Retinal pigment epithelial cell (primary cell): ENCODE data around the gene EZR.
A peak's percentile ranks its signal among the peaks of the same experiment; 100 is the strongest.

Experiments used
- DNase-seq: peaks from one replicate; pipeline ENCODE4 v3.0.0-alpha.2; 2010; ENCODE audit warnings: low read depth
- H3K4me3 ChIP-seq: 2 replicates; pipeline ENCODE4 v1.5.1; 2011; ENCODE audit warnings: mild to moderate bottlenecking, low read length, control low read depth, moderate library complexity
- TF ChIP-seq, protein P1 (sequence below): conservative IDR thresholded peaks from 2 replicates; pipeline ENCODE4 v1.5.1; 2011; ENCODE audit warnings: low read depth, low read length, control low read depth, inconsistent platforms

Gene EZR

DNA sequence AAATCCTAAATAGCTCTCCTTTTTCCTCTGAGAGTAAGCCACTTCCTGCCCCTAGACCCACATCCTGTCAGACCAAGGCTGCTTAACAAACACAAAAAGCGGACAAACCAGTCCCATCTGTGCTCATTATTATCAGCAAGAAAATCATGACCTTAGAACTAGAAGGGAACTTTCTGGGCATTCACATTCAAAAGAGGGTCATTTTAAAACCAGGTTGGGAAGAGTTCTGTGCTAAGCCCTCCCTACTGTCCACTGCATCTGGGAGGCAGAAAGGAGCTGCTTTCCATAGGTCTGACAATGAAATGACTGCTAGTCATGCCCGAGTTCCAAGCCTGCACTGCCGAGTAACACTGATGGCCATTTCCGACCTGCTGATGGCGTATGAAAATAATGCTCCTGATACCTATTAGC is 15.4 kb downstream of the EZR start:
- H3K4me3 ChIP-seq: no peak overlapping the region
- no peak for DNase-seq

DNA sequence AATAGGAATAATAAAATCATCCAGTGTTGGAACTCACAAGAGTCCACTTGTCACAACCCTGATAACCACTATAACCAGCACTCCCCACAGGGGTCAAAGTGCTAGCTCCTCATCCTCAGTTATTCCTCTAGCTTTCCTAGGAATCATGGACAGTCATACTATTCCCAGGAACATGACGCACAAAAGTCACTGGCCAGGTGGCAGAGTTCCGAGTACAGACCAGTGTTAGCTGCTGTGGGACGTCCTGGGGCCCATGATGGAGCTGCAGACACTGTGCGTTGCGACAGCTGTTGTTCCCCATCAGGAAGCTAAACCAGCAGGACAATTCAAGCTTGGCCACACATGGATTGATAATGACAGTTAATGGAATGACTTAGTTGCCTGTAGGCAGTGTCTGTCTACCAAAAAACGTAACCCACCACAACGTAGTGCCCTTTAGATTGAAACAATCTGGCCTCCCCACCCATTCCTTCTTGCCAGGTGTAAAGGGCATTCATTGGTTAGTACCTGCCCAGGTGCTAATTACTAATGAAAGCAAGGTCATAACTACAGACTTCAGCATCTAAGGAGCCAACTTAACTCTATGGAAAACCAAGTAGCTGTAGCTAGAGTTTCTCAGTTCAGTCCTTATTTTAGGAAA is 17.4 kb downstream of the EZR start:
- DNase-seq: no peak
- TF ChIP-seq, protein P1, sequence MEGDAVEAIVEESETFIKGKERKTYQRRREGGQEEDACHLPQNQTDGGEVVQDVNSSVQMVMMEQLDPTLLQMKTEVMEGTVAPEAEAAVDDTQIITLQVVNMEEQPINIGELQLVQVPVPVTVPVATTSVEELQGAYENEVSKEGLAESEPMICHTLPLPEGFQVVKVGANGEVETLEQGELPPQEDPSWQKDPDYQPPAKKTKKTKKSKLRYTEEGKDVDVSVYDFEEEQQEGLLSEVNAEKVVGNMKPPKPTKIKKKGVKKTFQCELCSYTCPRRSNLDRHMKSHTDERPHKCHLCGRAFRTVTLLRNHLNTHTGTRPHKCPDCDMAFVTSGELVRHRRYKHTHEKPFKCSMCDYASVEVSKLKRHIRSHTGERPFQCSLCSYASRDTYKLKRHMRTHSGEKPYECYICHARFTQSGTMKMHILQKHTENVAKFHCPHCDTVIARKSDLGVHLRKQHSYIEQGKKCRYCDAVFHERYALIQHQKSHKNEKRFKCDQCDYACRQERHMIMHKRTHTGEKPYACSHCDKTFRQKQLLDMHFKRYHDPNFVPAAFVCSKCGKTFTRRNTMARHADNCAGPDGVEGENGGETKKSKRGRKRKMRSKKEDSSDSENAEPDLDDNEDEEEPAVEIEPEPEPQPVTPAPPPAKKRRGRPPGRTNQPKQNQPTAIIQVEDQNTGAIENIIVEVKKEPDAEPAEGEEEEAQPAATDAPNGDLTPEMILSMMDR: no peak
- no peak overlapping the region for H3K4me3 ChIP-seq

More for the DNA sequence above, 15.4 kb downstream of the EZR start:
- TF ChIP-seq, protein P1: no peak

DNA sequence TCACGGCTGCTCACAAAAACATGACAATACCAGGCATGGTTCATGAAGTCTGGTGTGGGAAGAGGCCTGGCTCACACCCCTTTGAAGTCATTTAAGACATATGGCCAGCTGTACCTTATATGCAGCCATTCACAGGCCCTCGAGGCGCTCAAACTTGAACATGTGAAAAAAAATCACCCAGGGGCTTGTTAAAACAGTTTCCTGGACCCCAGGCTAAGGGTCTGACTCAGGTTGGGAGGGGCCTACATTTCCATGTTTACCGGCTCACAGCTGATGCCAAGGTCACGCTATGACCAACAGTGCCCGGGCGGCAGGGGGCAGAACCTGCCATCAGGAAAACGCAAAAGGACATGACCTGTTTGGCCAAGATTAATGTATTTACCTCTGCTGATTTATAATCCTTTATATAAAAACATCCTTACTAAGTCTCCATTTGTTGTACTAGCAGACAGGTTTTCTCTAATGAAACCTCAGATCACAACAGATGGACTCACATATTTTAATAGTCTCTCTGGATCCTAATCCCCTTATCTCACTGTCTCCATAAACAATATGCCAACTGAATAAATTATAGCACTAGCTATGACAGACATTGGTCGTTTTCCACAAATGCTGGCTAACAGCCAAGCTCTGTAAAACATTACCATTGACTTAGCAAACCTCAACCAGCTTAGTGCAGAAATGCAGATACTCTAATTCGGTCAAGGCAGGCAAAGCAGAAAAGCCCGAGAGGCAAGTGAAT is 19.9 kb downstream of the EZR start:
- TF ChIP-seq, protein P1: peak; percentile 43
- no peak overlapping the region for H3K4me3 ChIP-seq
- DNase-seq: peak; percentile 79

DNA sequence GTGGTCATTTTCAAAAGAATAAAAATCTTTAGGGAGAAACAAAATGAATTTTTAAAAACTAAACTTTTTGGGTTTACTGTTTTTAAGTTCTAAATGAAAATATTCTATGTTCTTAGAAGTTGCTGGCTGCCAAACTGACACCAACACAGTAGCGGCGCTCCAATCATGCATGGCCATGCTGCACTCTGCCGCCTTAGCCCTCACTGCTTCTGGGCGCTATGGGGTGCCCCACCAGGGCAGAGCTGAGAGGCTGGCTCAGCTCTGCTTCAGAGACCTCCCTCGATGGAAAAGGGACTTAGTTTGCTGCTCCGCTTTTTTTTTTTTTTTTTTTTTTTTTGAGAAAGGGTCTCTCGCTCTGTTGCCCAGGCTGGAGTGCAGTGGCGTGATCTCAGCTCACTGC is 20.9 kb downstream of the EZR start:
- no peak for DNase-seq
- no peak overlapping the region for H3K4me3 ChIP-seq
- TF ChIP-seq, protein P1: no peak

DNA sequence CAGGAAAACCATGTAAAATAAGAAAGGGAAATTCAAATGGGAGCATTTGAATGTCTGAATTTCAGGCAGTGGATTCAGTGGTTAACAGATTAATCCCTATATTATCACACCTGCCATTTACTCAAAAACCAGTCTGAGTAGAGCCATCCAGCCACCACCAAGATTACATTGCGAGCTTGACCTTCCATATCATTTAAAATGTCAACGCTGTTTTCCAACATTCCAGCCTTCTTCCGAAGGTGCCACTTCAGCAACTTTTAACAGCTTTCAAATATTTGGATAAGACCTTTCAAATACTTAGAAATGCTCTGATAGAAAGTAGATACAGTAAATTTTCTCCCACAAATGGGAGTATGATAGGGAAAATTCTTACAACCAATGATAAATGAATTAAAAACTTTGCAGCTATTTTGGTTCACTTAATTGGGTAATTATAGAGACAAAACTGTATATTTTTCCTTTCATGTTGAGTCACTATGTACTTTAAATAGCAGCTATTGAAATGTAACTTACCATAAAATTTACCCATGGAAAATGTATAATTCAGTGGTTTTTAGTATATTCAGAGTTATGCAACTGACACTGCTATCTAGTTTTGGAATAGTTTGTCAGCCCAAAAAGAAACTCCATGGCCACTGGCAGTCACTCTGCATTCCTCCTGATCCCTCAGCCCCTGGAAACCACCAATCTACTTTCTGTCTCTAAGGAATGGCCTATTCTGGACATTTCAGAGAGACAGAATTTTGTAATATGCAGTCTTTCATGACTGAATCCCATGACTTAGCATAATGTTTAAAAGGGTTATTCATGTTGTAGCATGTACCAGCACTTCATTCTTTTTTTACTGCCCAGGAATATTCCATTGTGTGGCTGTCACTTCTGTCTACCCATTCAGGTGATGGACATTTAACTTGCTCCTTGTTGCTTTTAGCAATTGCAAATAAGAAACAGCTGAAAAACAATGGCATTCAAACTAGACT is 21.5 kb downstream of the EZR start:
- H3K4me3 ChIP-seq: no peak overlapping the region
- TF ChIP-seq, protein P1: no peak
- no peak for DNase-seq

DNA sequence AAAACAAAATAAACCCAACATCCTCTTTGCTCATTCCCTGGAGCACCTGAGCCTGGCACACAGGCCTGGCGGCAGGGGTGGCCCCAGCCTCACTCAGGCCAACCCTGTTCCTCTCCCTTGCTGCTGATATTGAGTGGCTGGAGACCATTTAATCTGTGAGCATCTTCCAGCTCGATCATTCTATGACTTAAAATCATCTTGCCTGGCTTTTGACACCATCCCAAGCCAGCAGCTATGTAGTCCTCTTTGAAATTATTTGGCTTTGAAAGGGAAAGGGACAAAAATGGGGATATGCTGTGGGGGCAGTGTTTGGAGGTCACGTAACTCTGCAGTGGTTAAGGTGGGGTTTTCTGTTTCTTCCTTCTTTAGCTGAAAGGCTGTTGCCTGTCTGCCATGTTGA is 22.8 kb downstream of the EZR start:
- H3K4me3 ChIP-seq: no peak overlapping the region
- TF ChIP-seq, protein P1: no peak
- no peak for DNase-seq
